ENCODE data around the gene MAPK9. TPM values are rescaled to one million over a fixed set of nuclear protein-coding genes. Genes with fewer than 3 reads are reported as not detected.

MAPK9 gene
- total RNA-seq, 1 donor from 2014 or later, result 34.4 TPM

DNA sequence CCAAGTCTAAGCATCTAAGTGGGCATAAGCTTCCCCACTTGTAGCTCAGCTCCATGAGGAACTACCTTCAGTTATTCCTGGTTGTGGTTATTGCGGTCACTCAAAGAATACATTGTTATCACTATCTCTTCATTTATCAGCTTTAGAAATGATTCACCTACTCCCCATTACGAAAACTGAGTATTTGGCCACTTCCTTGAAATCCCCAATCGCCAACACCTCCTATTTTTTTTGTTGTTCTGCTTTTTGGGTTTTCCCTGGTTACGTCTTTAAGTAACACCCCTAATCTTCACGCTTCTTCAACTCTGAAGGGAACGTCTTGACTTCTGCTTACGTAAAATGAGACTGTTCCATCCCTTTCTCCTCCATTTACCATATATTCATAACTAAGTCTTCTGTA is 20.7 kb downstream of the MAPK9 start:
- H3K27ac Mint-ChIP-seq, result no peak overlapping the region
- peaks cover 55% of the 10 kb centered on the region for H3K36me3 Mint-ChIP-seq
- DNase-seq (ENCODE audit: extremely low spot score, unreplicated experiment), result no peak
- peaks cover 20% of the 10 kb centered on the region for H3K9me3 Mint-ChIP-seq
- H3K27me3 Mint-ChIP-seq, result no peaks in the 10 kb centered on the region
- H3K4me3 Mint-ChIP-seq, result no peak overlapping the region
- H3K4me1 Mint-ChIP-seq (ENCODE audit: unreplicated experiment), result no peaks in the 10 kb centered on the region
- TF ChIP-seq, protein P1, sequence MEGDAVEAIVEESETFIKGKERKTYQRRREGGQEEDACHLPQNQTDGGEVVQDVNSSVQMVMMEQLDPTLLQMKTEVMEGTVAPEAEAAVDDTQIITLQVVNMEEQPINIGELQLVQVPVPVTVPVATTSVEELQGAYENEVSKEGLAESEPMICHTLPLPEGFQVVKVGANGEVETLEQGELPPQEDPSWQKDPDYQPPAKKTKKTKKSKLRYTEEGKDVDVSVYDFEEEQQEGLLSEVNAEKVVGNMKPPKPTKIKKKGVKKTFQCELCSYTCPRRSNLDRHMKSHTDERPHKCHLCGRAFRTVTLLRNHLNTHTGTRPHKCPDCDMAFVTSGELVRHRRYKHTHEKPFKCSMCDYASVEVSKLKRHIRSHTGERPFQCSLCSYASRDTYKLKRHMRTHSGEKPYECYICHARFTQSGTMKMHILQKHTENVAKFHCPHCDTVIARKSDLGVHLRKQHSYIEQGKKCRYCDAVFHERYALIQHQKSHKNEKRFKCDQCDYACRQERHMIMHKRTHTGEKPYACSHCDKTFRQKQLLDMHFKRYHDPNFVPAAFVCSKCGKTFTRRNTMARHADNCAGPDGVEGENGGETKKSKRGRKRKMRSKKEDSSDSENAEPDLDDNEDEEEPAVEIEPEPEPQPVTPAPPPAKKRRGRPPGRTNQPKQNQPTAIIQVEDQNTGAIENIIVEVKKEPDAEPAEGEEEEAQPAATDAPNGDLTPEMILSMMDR (conservative IDR thresholded peaks at IDR 0.05), result no peak

DNA sequence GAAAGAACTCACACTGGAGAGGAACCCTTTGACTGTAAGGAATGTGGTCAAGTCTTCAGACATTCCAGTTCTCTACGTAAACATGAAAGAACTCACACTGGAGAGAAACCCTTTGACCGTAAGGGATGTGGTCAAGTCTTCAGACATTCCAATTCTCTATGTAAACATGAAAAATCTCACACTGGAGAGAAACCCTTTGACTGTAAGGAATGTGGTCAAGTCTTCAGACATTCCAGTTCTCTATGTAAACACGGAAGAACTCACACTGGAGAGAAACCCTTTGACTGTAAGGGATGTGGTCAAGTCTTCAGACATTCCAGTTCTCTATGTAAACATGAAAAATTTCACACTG is 32.6 kb downstream of the MAPK9 start:
- no peak for DNase-seq (ENCODE audit: extremely low spot score, unreplicated experiment)
- H3K9me3 Mint-ChIP-seq, result peaks cover 30% of the 10 kb centered on the region
- H3K27ac Mint-ChIP-seq, result no peak overlapping the region
- no peak overlapping the region for H3K4me3 Mint-ChIP-seq
- H3K36me3 Mint-ChIP-seq, result peaks cover 81% of the 10 kb centered on the region
- H3K4me1 Mint-ChIP-seq (ENCODE audit: unreplicated experiment), result no peaks in the 10 kb centered on the region
- TF ChIP-seq, protein P1 (conservative IDR thresholded peaks at IDR 0.05), result no peak
- no peaks in the 10 kb centered on the region for H3K27me3 Mint-ChIP-seq

DNA sequence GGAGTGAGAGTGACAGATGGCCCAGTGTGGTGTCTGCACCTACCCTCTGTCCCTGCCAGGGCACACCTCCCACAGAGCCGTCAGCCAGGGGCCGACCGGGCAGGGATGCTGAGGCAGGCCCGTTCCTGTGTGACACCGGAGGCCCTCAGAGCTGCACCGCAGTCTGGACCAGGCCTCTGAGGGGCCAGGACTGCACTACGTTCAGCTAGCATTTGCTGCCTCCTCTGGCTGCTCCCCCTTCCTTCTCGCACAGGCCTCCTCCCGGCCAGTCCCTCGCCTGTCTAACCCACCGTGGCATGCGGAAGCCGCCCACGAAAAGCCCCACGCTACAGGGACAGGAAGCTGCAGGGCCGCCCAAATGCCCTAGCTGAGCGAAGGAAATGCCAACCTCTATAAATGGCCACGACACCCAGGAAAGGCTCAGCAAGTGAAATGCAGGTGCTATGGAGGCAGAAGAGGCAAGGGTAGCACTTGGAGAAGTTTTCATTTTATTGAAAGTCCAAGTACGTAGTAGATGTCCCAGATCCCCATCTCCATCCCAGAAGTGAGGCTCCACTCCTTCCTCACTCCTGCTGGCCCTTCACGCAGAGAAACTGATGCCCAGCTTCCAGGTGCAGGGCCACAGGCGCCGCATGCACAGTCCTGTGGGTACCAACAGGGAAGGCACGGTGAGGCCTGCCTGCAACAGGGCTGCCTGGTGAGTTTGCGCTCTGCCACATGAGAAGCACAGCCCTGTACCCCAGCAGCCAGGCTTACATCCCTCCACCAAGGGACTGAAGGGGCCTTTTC is 38.7 kb downstream of the MAPK9 start:
- Mint-ChIP-seq H3K4me3 (no peak overlapping the region), H3K27ac (no peak overlapping the region), H3K36me3 (peaks cover 66% of the 10 kb centered on the region), H3K27me3 (no peaks in the 10 kb centered on the region), H3K9me3 (peaks cover 19% of the 10 kb centered on the region), H3K4me1 (ENCODE audit: unreplicated experiment) (no peaks in the 10 kb centered on the region)
- DNase-seq (ENCODE audit: extremely low spot score, unreplicated experiment), result no peak
- TF ChIP-seq, protein P1 (conservative IDR thresholded peaks at IDR 0.05), result no peak

DNA sequence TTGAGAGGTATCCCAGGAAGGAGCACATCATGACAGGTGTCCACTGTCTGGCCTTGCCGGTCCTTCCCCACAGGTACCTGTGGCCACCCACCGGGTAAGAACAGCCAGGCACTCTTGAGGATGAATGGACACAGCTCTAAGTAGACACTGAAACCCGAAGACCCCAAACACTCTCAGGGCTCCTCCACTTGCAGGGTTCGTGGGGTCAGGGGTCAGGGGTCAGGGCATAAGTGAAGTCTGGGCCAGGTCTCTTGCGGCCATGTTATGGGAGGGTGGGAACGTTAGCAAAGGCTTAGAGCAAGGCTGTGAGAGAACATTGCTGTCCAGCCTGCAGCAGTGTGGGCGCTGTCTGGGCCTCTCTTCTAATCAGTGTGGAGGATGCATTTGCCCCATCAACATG is 40.0 kb downstream of the MAPK9 start:
- Mint-ChIP-seq H3K36me3 (peaks cover 64% of the 10 kb centered on the region), H3K27ac (no peak overlapping the region), H3K4me3 (no peak overlapping the region), H3K4me1 (ENCODE audit: unreplicated experiment) (no peaks in the 10 kb centered on the region), H3K9me3 (peaks cover 9% of the 10 kb centered on the region), H3K27me3 (no peaks in the 10 kb centered on the region)
- no peak for DNase-seq (ENCODE audit: extremely low spot score, unreplicated experiment)
- TF ChIP-seq, protein P1 (conservative IDR thresholded peaks at IDR 0.05), result no peak

DNA sequence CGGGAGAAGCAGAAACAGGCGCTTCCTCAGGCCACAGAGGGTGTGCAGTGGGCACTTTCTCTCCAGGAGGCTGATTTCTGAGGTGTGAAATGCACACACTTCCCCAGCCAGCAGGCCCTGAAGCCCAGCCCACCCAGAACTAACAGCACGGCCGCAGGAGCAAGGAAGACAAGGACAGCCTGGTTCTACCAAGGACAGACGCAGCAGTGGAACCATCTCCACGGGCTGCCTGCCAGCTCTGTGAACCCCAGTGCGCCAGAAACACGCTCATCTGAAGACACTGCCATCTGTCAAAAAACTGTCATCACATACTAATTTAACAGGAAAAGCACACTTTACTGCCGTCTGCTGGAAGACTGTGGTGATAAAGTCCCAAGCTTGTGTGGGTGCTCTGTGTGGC is 40.7 kb downstream of the MAPK9 start:
- H3K27me3 Mint-ChIP-seq, result no peaks in the 10 kb centered on the region

More for the DNA sequence above, 40.7 kb downstream of the MAPK9 start:
- H3K4me1 Mint-ChIP-seq (ENCODE audit: unreplicated experiment), result no peaks in the 10 kb centered on the region
- no peak for DNase-seq (ENCODE audit: extremely low spot score, unreplicated experiment)
- TF ChIP-seq, protein P1 (conservative IDR thresholded peaks at IDR 0.05), result no peak
- H3K27ac Mint-ChIP-seq, result no peak overlapping the region
- no peak overlapping the region for H3K4me3 Mint-ChIP-seq
- H3K36me3 Mint-ChIP-seq, result peaks cover 69% of the 10 kb centered on the region
- H3K9me3 Mint-ChIP-seq, result peaks cover 9% of the 10 kb centered on the region

Data from type B pancreatic cell (in vitro differentiated cells).